Muscle of leg (tissue), 11 donors: ENCODE data around the gene SLC35F1. TPM values are rescaled to one million over a fixed set of nuclear protein-coding genes. Genes with fewer than 3 reads are reported as not detected.

ENCODE experiments used
- DNase-seq: peaks from one replicate; pipeline ENCODE4 v3.0.0; 2013
- H3K27ac ChIP-seq: one replicate; pipeline ENCODE4 v1.5.1; 2013; ENCODE audit warnings: mild to moderate bottlenecking, low read length, control low read depth
- H3K27me3 ChIP-seq: one replicate; pipeline ENCODE4 v1.6.1; 2013; ENCODE audit warnings: low read length; ENCODE audit not compliant: control insufficient read depth, insufficient read depth
- H3K36me3 ChIP-seq: one replicate; pipeline ENCODE4 v1.6.1; 2013; ENCODE audit warnings: low read length; ENCODE audit not compliant: control insufficient read depth, insufficient read depth
- H3K4me1 ChIP-seq: one replicate; pipeline ENCODE4 v1.6.1; 2013; ENCODE audit warnings: low read length; ENCODE audit not compliant: control insufficient read depth, insufficient read depth
- H3K4me3 ChIP-seq: one replicate; pipeline ENCODE4 v1.5.1; 2013; ENCODE audit warnings: low read length, control low read depth
- H3K9me3 ChIP-seq: replicated peaks from 2 replicates; pipeline ENCODE4 v1.6.1; 2013; ENCODE audit warnings: low read depth, low read length; ENCODE audit not compliant: control insufficient read depth
- WGBS: methylation state at CpG from one replicate; pipeline ENCODE4 v1.1.5; 2013; ENCODE audit warnings: missing lambda C conversion rate; ENCODE audit not compliant: insufficient coverage; 5-methylcytosine and 5-hydroxymethylcytosine counted together
- polyA plus RNA-seq, 8 donors: library from polyadenylated mRNA; unstranded; fragments of 120-200 nt; gene quantifications; one replicate each; pipeline versions ENCODE4 v1.2.1 to v1.2.3, GENCODE V29; 2013; ENCODE audit warnings: inconsistent platforms in 1 of 8, low replicate concordance in 1 of 8; ENCODE audit not compliant: insufficient read length in 8 of 8, insufficient read depth in 1 of 8
- total RNA-seq: library from RNA; stranded (reverse); fragments of 120-200 nt; gene quantifications from one replicate; pipeline ENCODE4 v1.2.4, GENCODE V29; 2013

The SLC35F1 gene
- total and polyA plus RNA-seq, 9 donors: 1.5 to 6.2 (median 2.1) TPM

DNA sequence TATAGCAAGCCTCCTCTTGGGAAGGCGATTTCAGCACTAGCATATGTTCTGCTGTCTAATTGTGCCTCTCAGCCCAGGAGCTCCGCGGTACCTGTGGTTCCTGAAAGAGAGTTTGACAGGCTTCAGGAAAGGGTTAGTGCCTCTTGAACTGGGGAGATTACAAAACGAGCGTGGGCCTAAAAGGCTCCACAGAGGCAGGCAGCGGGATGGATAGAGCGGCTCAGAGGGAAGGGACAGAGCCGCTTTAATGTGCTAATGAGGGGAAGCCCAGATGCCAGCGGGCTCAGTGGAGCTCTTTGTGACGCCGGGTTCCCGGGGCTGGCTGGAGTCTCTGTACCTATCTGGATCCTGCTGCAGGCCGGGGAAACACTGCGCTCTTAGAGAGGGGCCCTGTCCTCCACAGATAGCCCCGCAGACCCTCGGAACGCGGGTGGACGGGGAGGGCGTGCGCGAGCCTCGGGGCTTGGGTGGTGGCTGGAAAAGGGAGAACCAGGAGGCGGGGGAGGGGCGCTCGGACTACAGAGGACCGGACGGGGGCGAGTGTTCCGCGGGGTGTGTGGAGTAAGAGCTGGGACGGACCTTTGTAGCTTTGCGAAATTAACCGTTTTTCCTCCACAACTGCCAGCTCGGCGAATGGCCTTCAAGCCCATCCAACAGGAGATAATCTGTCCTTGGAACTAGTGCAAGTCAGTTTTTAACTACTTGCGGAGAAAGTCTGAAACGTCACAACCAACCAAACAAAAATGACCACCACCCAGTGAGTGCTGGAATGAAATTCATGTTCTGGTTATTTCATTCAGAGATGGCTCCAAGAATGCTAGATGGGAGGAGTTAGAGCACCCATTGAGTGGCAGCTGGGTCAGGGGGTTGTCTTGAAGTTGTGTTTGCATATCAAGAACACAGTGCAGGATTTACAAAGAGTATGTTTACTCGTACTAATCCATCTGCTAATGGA lies 13.0 kb downstream of the SLC35F1 start:
- peak; percentile 8 for DNase-seq
- under 1% methylated on average over 28 of the region's 39 CpGs for WGBS

GRCh38 chr6:117924690-117925089 lies 17.6 kb downstream of the SLC35F1 start:
- DNase-seq: no peak
- Histone ChIP-seq H3K36me3 (no peaks in the 10 kb centered on the region), H3K4me3 (no peak overlapping the region), H3K27me3 (peaks cover 8% of the 10 kb centered on the region), H3K4me1 (peaks cover 3% of the 10 kb centered on the region), H3K27ac (no peak overlapping the region), H3K9me3 (peaks cover 5% of the 10 kb centered on the region)
- no CpG with 5 or more reads among the region's 2 CpGs for WGBS

More for the DNA sequence above, 13.0 kb downstream of the SLC35F1 start:
- Histone ChIP-seq H3K27ac (no peak overlapping the region), H3K27me3 (peaks cover 11% of the 10 kb centered on the region), H3K4me3 (peak overlapping the region; percentile 11), H3K9me3 (no peaks in the 10 kb centered on the region), H3K36me3 (no peaks in the 10 kb centered on the region), H3K4me1 (peaks cover 5% of the 10 kb centered on the region)

DNA sequence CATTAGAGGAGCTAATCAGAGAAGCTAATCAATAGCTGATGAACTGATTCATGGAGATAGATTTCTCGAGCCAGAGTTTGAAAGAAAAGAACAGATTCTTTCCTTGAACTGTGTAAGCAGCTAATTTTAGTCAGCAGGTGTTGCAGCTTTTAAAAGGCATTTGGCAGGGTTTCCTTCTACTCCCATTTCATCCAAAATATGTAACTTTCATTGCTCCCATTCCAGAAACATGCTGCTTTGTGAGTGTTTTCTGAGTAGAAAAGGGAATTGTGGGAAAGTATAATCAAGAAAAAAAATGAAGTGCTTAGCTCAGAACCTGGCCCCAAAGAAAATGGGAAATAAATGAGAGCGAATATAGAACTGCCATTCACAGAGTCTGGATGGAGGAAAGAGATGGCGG lies 20.8 kb downstream of the SLC35F1 start:
- Histone ChIP-seq H3K4me1 (no peaks in the 10 kb centered on the region), H3K4me3 (no peak overlapping the region), H3K27ac (no peak overlapping the region), H3K27me3 (no peaks in the 10 kb centered on the region), H3K36me3 (no peaks in the 10 kb centered on the region), H3K9me3 (peaks cover 5% of the 10 kb centered on the region)
- no peak for DNase-seq
- 88% methylated on average over 1 of the region's 3 CpGs for WGBS

- WGBS: 100% methylated on average over 2 of the region's 4 CpGs
- no peak for DNase-seq
- H3K27ac ChIP-seq: no peak overlapping the region
- H3K27me3 ChIP-seq: no peaks in the 10 kb centered on the region
- H3K9me3 ChIP-seq: peaks cover 5% of the 10 kb centered on the region
- no peaks in the 10 kb centered on the region for H3K36me3 ChIP-seq
- no peaks in the 10 kb centered on the region for H3K4me1 ChIP-seq
- no peak overlapping the region for H3K4me3 ChIP-seq
These were observed 21.8 kb downstream of the SLC35F1 start for GRCh38 chr6:117928833-117929232.

DNA sequence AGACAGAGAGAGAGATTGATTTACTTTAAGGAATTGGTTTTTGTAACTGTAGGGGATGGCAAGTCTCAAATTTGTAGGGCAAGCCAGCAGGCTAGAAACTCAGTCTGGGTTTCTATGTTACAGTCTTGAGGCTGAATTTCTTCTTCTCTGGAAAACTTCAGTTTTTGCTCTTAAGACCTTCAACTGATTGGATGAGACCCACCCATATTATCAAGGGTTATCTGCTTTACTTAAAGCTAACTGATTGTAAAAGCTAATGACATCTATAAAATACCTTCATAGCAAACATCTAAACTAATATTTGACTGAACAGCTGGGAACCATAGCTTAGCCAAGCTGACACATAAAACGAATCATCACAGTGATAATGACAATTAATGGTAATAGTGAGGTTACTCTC lies 22.4 kb downstream of the SLC35F1 start:
- WGBS: no CpG with 5 or more reads among the region's 1 CpG
- Histone ChIP-seq H3K9me3 (peaks cover 5% of the 10 kb centered on the region), H3K27ac (no peak overlapping the region), H3K4me3 (no peak overlapping the region), H3K27me3 (no peaks in the 10 kb centered on the region), H3K36me3 (no peaks in the 10 kb centered on the region), H3K4me1 (no peaks in the 10 kb centered on the region)
- DNase-seq: no peak

GRCh38 chr6:117930645-117931044 lies 23.6 kb downstream of the SLC35F1 start:
- H3K27ac ChIP-seq: no peak overlapping the region
- no peaks in the 10 kb centered on the region for H3K4me1 ChIP-seq
- H3K9me3 ChIP-seq: peaks cover 5% of the 10 kb centered on the region
- no CpG with 5 or more reads among the region's 3 CpGs for WGBS
- no peaks in the 10 kb centered on the region for H3K36me3 ChIP-seq
- no peak for DNase-seq
- H3K4me3 ChIP-seq: no peak overlapping the region
- H3K27me3 ChIP-seq: no peaks in the 10 kb centered on the region

- no peaks in the 10 kb centered on the region for H3K36me3 ChIP-seq
- H3K27me3 ChIP-seq: no peaks in the 10 kb centered on the region
- H3K4me3 ChIP-seq: no peak overlapping the region
- no peaks in the 10 kb centered on the region for H3K4me1 ChIP-seq
- H3K27ac ChIP-seq: no peak overlapping the region
- no peak for DNase-seq
- peaks cover 5% of the 10 kb centered on the region for H3K9me3 ChIP-seq
- 83% methylated on average over 1 of the region's 3 CpGs for WGBS
These were observed 24.9 kb downstream of the SLC35F1 start for GRCh38 chr6:117932001-117932400.

DNA sequence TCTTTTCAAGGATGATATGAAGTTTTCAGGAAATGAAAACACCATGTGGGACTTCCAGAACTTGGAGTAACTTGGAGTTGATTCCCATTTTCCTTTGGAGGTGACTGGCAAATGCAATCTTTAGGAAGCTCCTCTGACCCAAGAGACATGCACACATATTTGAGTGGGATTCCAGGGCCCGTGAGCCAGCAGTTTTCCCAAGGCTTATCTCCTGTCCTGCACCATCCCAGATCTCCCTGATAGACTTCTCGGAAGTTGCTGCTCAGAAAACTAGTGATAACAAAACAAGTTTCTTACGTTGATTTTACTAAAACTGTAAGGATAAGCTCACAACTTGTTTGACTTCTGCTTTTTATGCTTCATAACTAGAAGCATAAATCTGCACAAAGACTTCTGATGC lies 25.6 kb downstream of the SLC35F1 start:
- no peak overlapping the region for H3K4me3 ChIP-seq
- H3K27me3 ChIP-seq: no peaks in the 10 kb centered on the region
- H3K9me3 ChIP-seq: peaks cover 5% of the 10 kb centered on the region
- no peaks in the 10 kb centered on the region for H3K36me3 ChIP-seq
- no peak for DNase-seq
- no peak overlapping the region for H3K27ac ChIP-seq
- H3K4me1 ChIP-seq: no peaks in the 10 kb centered on the region
- 33% methylated on average over 1 of the region's 3 CpGs for WGBS

- WGBS: 92% methylated on average over 3 of the region's 4 CpGs
- no peaks in the 10 kb centered on the region for H3K4me1 ChIP-seq
- H3K27me3 ChIP-seq: no peaks in the 10 kb centered on the region
- H3K9me3 ChIP-seq: peaks cover 5% of the 10 kb centered on the region
- no peak overlapping the region for H3K4me3 ChIP-seq
- H3K27ac ChIP-seq: no peak overlapping the region
- no peaks in the 10 kb centered on the region for H3K36me3 ChIP-seq
- DNase-seq: no peak
These were observed 26.4 kb downstream of the SLC35F1 start for GRCh38 chr6:117933471-117933870.

GRCh38 chr6:117938311-117938995 lies 31.4 kb downstream of the SLC35F1 start:
- Histone ChIP-seq H3K4me3 (no peak overlapping the region), H3K4me1 (no peaks in the 10 kb centered on the region), H3K9me3 (no peaks in the 10 kb centered on the region), H3K27me3 (no peaks in the 10 kb centered on the region), H3K27ac (no peak overlapping the region), H3K36me3 (no peaks in the 10 kb centered on the region)
- no peak for DNase-seq
- 85% methylated on average over 3 of the region's 5 CpGs for WGBS
